SIG-M5 treated with dmso at 0.1 percent for 504 hours (cell line): ENCODE data around the gene STK17A.
"Not testable (repeated sequence)": the region's sequence is repeated elsewhere in the genome, so short reads cannot be mapped to it uniquely, and the experiment has no call there.

Experiments
- DNase-seq: peaks from one replicate; lab custom pipeline; 2025; ENCODE audit not compliant: unreplicated experiment; lab: John Stamatoyannopoulos, UW

The STK17A gene

GRCh38 chr7:43568529-43568928, 14.4 kb upstream of the STK17A start:
- no peak for DNase-seq

GRCh38 chr7:43569424-43569823, 13.5 kb upstream of the STK17A start:
- DNase-seq, result no peak

- no peak for DNase-seq
Observed at GRCh38 chr7:43570688-43571365, 12.1 kb upstream of the STK17A start.

GRCh38 chr7:43572516-43573049, 10.3 kb upstream of the STK17A start:
- peak; percentile 97 for DNase-seq

- not testable (repeated sequence) for DNase-seq
Observed at GRCh38 chr7:43573832-43574231, 9.1 kb upstream of the STK17A start.

- no peak for DNase-seq
Observed at GRCh38 chr7:43575506-43575905, 7.4 kb upstream of the STK17A start.

GRCh38 chr7:43576241-43576640, 6.7 kb upstream of the STK17A start:
- DNase-seq, result no peak

GRCh38 chr7:43577485-43577951, 5.4 kb upstream of the STK17A start:
- DNase-seq, result peak; percentile 78

- DNase-seq, result peak; percentile 67
Observed at GRCh38 chr7:43583424-43584194, 701 bp downstream of the STK17A start.

GRCh38 chr7:43584195-43584586, 1.3 kb downstream of the STK17A start:
- peak; percentile 80 for DNase-seq

GRCh38 chr7:43584733-43585132, 1.8 kb downstream of the STK17A start:
- DNase-seq, result not testable (repeated sequence)

GRCh38 chr7:43585562-43585961, 2.7 kb downstream of the STK17A start:
- peak; percentile 84 for DNase-seq

GRCh38 chr7:43586251-43586900, 3.5 kb downstream of the STK17A start:
- no peak for DNase-seq

GRCh38 chr7:43588477-43589132, 5.7 kb downstream of the STK17A start:
- DNase-seq, result no peak

GRCh38 chr7:43589133-43589478, 6.2 kb downstream of the STK17A start:
- no peak for DNase-seq

- DNase-seq, result no peak
Observed at GRCh38 chr7:43589728-43590127, 6.8 kb downstream of the STK17A start.

GRCh38 chr7:43590862-43591557, 8.1 kb downstream of the STK17A start:
- DNase-seq, result peak; percentile 38

- peak; percentile 17 for DNase-seq
Observed at GRCh38 chr7:43591558-43592180, 8.8 kb downstream of the STK17A start.

GRCh38 chr7:43592326-43592725, 9.4 kb downstream of the STK17A start:
- DNase-seq, result no peak

- DNase-seq, result no peak
Observed at GRCh38 chr7:43593010-43593409, 10.1 kb downstream of the STK17A start.
